HG03432 (cell line): ENCODE data around the gene ZNFX1.
A peak's percentile ranks its signal among the peaks of the same experiment; 100 is the strongest.
"Not testable (repeated sequence)": the region's sequence is repeated elsewhere in the genome, so short reads cannot be mapped to it uniquely, and the experiment has no call there.

Source experiments
- ATAC-seq: cut with Tn5 transposase; IDR thresholded peaks from one replicate; pipeline ENCODE4 v1.9.1; 2021; ENCODE audit warnings: mild to moderate bottlenecking, moderate library complexity; ENCODE audit not compliant: unreplicated experiment

ZNFX1 gene

DNA sequence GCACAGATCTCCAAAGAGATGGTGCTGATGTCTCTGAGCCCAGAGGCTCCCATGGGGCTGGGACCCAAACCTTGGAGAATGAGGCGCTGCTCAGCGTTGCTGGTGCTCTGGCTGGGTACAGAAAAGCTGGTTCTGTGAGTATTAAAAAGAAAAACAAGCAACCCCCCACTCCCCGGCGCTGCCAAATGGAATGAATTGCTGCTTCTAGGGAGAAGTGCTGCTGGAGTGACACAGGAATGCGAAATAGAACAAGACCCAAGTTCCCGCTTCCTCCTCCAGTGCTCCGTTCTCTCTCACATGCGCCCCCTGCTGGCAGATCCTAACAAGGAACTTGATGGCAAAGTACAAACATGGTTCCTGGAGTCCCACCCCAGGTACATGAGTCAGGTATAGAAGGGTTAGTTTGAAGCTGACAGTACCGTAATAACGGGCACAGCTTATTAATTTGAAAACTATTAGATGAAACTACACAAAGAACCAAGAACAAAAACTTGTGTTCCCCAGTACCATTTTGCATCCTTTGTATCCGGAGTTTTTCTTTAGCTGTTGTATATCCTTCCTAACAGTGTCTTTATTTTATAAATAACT lies 60.8 kb downstream of the ZNFX1 start:
- peak; percentile 30 for ATAC-seq

DNA sequence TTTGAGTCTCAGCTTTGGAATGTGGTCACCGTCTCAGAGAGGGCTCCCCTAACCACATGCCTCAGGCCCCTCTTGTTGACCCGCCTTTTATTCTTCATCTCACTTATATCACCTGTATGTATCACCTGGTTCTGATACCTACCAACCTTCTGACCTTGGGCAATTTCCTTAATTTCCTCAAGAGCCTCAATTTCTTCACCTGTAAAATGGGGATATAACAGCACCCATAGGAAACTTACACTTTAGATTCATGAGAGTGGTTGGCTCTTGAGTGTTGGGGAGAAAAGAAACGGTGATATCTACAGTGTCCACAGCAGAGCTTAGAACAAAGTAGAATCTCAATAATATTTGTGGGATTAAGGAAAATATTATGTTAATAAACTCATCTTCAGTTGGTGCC lies 62.6 kb downstream of the ZNFX1 start:
- ATAC-seq = no peak

DNA sequence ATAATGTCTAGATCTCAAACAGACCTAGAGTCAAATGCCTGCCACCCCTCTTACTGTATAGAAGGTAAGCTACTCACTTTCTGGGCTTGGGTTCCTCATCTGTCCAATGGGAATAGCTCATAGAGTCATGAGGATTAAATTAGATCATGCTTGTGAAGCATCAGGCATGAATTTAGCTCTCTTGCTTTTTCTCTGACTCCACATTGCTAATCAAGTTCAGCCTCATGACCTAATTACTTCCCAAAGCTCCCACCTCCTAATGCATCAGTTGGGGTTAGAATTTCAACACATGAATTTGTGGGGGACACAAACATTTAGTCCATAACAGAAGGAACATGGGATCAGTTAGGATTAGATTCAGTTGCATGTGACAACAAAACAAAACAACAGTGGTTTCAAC lies 63.3 kb downstream of the ZNFX1 start:
- ATAC-seq = no peak

DNA sequence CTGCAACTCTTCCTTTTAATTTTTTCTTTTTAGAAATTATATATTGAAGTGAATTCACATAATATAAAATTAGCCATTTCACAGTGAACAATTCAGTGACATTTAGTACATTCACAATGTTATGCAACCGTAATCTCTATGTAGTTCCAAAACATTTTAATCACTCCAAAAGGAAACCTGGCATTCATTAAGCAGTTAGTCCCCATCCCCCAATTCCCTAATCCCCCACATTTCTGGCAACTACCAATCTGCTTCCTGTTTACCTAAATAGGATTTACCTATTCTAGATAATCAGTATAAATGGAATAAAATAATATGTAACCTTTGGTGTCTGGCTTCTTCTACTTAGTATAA lies 67.1 kb downstream of the ZNFX1 start:
- ATAC-seq = no peak

DNA sequence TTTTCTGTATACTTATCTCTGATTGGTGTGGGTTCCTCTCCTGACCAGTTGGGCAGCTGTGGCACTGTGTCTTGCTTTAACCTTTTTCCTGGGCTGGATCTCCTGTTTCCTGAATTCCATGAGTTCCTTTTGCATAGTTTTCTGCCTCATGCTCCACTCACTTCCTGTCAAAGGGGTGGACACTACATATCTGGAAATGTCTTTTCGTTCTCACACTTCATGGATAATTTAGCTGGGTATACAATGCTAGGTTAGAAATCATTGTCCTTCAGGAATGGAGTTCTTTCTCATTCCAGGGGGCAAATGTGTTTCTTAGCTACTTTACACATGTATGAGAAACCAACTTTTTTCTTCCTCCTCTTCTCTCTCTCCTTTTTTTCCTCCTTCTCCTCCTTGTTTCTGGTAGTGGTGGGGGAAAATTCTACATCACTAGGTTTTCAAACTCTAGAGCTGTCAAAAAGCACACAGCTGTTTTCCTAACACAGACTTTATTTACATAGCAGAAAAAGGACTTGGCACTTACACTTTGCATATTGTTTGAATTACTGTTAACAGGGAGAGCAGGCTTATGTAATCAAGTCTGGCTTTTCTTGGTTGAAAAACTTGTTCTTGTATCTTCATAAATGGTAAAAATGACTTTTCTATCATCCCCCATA lies 67.6 kb downstream of the ZNFX1 start:
- ATAC-seq = no peak

DNA sequence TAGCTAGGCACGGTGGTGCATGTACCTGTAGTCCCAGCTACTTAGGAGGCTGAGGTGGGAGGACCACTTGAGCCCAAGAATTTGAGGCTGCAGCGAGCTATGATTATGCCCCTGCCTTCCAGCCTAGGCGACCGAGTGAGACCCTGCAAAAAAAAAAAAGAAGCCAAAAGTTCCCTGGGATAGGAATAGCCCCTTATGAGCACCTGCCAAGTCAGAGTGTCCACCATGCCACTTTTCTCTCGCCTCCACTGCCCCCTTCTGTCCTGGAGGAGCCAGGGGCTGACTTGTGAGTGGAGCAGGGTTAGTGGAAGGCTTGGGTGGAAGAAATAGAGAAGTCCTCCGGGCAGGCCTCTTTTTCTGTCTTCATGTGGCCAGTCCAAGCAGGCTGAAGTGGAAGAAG lies 70.8 kb downstream of the ZNFX1 start:
- no peak for ATAC-seq

DNA sequence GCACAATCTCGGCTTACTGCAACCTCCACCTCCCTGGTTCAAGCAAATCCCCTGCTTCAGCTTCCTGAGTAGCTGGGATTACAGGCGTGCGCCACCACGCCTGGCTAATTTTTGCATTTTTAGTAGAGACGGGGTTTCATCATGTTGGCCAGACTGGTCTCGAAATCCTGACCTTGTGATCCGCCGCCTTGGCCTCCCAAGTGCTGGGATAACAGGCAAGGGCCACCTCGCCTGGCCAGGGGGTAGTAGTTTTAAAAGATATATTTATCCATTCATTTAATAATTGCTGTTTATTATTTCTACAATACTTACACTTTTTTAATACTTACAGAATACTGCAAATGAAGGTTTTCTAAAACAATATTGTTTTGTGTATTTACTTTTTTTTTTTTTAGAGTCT lies 74.1 kb downstream of the ZNFX1 start:
- ATAC-seq = no peak

DNA sequence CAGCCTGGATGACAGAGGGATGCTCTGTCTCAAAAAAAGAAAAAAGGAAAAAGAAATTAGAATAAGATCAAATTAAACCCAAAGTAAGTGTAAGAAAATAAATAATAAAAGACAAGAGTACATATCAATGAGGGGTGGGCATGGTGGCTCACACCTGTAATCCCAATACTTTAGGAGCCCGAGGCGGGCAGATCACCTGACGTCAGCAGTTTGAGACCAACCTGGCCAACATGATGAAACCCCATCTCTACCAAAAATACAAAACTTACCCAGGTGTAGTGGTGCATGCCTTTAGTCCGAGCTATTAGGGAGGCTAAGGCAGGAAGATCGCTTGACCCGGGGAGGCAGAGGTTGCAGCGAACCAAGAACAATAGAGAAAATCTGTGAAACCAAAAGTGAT lies 74.8 kb downstream of the ZNFX1 start:
- no peak for ATAC-seq

DNA sequence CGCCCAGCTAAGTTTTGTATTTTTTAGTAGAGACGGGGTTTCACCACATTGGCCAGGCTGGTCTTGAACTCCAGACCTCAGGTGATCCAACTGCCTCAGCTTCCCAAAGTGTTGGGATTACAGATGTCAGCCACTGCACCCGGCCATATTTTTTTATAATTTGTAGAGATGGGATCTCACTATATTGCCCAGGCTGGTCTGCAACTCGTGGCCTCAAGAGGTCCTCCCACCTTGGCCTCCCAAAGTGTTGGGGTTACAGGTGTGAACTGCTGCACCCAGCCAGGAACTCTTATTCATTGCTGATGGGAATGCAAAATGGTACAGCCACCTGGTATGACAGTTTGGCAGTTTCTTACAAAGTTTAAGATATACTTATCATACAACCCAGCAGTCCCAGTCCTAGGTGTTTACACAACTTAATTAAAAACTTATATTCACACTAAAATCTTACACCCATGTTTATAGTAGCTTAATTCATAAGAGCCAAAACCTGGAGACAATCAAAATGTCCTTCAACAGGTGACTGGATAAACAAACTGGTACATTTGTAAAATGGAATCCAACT lies 78.0 kb downstream of the ZNFX1 start:
- no peak for ATAC-seq

DNA sequence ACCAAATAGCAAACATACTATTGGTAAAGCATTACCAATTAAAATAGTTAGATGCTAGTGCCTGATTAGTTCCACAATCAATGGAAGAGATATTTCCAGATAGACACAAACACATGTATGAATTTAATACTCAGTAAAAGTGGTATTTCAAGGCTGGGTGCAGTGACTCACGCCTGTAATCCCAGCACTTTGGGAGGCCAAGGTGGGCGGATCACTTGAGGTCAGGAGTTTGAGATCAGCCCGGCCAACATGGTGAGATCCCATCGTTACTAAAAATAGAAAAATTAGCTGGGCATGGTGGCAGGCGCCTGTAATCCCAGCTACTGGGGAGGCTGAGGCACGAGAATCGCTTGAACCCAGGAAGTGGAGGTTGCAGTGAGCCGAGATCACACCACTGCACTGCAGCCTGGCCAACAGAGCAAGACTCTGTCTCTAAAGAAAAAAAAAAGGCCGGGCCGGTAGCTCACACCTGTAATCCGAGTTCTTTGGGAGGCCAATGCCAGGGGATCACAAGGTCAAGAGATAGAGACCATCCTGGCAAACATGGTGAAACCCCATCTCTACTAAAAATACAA lies 84.8 kb downstream of the ZNFX1 start:
- ATAC-seq = not testable (repeated sequence)
